ENCODE results near the gene TRANK1.
A peak's percentile ranks its signal among the peaks of the same experiment; 100 is the strongest.

Gene TRANK1

DNA sequence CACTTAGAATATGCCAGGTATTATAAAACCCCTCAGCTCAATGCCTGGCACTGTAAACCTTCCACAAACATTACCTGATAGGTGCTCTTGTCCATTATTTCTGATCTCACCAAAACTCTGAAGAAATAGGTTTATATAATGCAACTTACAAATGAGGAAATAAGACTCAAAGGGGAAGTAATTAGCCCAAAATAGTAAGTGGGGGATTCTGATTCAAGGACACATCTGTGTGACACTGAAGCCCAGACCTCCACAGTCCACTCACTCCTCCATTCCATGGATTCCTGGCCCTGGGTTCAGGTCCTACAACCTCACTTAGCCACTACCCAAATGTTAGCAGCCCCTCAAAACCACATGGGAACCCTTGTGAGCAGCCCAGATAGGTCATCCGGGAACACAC lies 49.9 kb downstream of the TRANK1 start:
- H3K4me3 ChIP-seq (replicated peaks; ENCODE audit: insufficient read depth, low read length), result no peak overlapping the region
- no peak for DNase-seq (ENCODE audit: low read depth in 1 of 2, low spot score in 1 of 2)
- no peaks in the 10 kb centered on the region for H3K27me3 ChIP-seq (ENCODE audit: insufficient read depth, poor library complexity, severe bottlenecking)
- no peak overlapping the region for H3K27ac ChIP-seq (replicated peaks)
- TF ChIP-seq SPI1 (IDR thresholded peaks at IDR 0.05; ENCODE audit: borderline replicate concordance, low read depth) (no peak), GABPA (IDR thresholded peaks at IDR 0.05; ENCODE audit: low read depth) (no peak), POLR2AphosphoS5 (IDR thresholded peaks at IDR 0.05; ENCODE audit: low read depth) (no peak)
- TF ChIP-seq, protein P1, sequence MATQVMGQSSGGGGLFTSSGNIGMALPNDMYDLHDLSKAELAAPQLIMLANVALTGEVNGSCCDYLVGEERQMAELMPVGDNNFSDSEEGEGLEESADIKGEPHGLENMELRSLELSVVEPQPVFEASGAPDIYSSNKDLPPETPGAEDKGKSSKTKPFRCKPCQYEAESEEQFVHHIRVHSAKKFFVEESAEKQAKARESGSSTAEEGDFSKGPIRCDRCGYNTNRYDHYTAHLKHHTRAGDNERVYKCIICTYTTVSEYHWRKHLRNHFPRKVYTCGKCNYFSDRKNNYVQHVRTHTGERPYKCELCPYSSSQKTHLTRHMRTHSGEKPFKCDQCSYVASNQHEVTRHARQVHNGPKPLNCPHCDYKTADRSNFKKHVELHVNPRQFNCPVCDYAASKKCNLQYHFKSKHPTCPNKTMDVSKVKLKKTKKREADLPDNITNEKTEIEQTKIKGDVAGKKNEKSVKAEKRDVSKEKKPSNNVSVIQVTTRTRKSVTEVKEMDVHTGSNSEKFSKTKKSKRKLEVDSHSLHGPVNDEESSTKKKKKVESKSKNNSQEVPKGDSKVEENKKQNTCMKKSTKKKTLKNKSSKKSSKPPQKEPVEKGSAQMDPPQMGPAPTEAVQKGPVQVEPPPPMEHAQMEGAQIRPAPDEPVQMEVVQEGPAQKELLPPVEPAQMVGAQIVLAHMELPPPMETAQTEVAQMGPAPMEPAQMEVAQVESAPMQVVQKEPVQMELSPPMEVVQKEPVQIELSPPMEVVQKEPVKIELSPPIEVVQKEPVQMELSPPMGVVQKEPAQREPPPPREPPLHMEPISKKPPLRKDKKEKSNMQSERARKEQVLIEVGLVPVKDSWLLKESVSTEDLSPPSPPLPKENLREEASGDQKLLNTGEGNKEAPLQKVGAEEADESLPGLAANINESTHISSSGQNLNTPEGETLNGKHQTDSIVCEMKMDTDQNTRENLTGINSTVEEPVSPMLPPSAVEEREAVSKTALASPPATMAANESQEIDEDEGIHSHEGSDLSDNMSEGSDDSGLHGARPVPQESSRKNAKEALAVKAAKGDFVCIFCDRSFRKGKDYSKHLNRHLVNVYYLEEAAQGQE (IDR thresholded peaks at IDR 0.05; ENCODE audit: insufficient replicate concordance, low read depth), result no peak
- TF ChIP-seq, protein P2, sequence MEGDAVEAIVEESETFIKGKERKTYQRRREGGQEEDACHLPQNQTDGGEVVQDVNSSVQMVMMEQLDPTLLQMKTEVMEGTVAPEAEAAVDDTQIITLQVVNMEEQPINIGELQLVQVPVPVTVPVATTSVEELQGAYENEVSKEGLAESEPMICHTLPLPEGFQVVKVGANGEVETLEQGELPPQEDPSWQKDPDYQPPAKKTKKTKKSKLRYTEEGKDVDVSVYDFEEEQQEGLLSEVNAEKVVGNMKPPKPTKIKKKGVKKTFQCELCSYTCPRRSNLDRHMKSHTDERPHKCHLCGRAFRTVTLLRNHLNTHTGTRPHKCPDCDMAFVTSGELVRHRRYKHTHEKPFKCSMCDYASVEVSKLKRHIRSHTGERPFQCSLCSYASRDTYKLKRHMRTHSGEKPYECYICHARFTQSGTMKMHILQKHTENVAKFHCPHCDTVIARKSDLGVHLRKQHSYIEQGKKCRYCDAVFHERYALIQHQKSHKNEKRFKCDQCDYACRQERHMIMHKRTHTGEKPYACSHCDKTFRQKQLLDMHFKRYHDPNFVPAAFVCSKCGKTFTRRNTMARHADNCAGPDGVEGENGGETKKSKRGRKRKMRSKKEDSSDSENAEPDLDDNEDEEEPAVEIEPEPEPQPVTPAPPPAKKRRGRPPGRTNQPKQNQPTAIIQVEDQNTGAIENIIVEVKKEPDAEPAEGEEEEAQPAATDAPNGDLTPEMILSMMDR (IDR thresholded peaks at IDR 0.05; ENCODE audit: insufficient read depth, low read length), result no peak

DNA sequence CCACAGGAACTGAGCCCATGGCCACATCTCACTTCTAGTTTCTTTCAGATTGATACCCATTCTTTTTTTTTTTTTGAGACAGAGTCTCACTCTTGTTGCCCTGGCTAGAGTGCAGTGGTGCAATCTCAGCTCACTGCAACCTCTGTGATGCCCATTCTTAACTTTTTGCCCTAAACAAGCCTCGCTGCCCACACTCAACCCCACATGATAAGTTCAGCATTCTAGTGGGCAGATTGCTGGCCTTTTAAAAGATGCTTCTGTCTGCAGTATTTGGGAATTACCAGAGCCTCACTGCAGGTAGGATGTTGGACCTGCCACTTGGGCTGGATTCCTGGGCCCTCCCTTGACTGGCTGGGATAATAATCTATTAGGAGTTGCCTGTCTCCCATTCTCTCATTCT lies 51.0 kb downstream of the TRANK1 start:
- no peak for TF ChIP-seq SPI1 (IDR thresholded peaks at IDR 0.05; ENCODE audit: borderline replicate concordance, low read depth)
- no peak for TF ChIP-seq POLR2AphosphoS5 (IDR thresholded peaks at IDR 0.05; ENCODE audit: low read depth)
- TF ChIP-seq, protein P2 (IDR thresholded peaks at IDR 0.05; ENCODE audit: insufficient read depth, low read length), result no peak
- TF ChIP-seq GABPA (IDR thresholded peaks at IDR 0.05; ENCODE audit: low read depth), result no peak
- TF ChIP-seq, protein P1 (IDR thresholded peaks at IDR 0.05; ENCODE audit: insufficient replicate concordance, low read depth), result no peak
- Histone ChIP-seq H3K27me3 (ENCODE audit: insufficient read depth, poor library complexity, severe bottlenecking) (no peaks in the 10 kb centered on the region), H3K27ac (replicated peaks) (no peak overlapping the region), H3K4me3 (replicated peaks; ENCODE audit: insufficient read depth, low read length) (no peak overlapping the region)
- DNase-seq (ENCODE audit: low read depth in 1 of 2, low spot score in 1 of 2), result no peak

DNA sequence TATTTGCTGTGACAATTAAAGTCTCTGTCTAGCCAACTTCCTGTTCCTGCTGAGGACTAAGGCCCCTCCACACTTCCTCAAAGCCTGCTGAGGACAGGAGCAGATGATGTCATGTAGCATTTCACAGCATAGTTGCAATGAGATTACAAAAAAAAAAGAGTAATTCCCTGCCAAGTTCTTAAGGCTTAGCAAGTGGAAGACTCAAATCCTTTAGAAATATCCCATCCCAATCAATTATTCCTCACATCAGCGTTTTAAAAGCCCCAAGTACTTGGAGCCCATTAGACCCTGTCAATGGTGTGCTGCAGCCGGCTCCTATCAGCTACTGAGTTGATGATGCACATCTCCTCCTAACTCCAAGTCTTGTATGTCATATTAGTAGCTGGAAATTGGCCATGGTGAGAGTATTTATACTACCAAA lies 51.7 kb downstream of the TRANK1 start:
- Histone ChIP-seq H3K27me3 (ENCODE audit: insufficient read depth, poor library complexity, severe bottlenecking) (no peaks in the 10 kb centered on the region), H3K4me3 (replicated peaks; ENCODE audit: insufficient read depth, low read length) (no peak overlapping the region), H3K27ac (replicated peaks) (peak overlapping the region; percentile 62)
- TF ChIP-seq POLR2AphosphoS5 (IDR thresholded peaks at IDR 0.05; ENCODE audit: low read depth), result no peak
- TF ChIP-seq, protein P1 (IDR thresholded peaks at IDR 0.05; ENCODE audit: insufficient replicate concordance, low read depth), result no peak
- TF ChIP-seq GABPA (IDR thresholded peaks at IDR 0.05; ENCODE audit: low read depth), result peak; percentile 42; the same call in 1 of the 2 replicates
- TF ChIP-seq, protein P2 (IDR thresholded peaks at IDR 0.05; ENCODE audit: insufficient read depth, low read length), result no peak
- peak; percentile 95 for TF ChIP-seq SPI1 (IDR thresholded peaks at IDR 0.05; ENCODE audit: borderline replicate concordance, low read depth)
- DNase-seq (ENCODE audit: low read depth in 1 of 2, low spot score in 1 of 2), result peak; percentile 66 to 85
